Measurements from ENCODE around the gene RPS6KA2.

Gene RPS6KA2

DNA sequence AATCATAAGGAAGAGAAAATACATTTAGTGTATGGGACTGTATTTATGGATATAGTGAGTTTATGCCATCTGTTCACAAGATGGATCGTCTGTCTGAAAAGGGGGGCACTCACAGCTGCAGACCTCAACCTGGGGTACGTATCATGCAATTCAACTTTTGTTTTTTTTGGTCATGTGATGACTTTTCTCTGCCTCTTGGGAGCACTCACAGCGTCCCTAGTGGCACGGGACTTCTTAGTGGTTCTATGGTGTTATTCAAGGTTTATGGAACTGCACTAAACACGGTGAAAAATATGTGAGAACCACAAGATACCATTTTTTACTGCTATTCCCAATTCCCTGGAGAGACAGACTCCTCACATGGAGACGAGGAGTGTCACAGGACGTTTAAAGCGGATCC lies 183.9 kb downstream of the RPS6KA2 start:
- Histone ChIP-seq H3K36me3 (no peaks in the 10 kb centered on the region), H3K4me3 (ENCODE audit: low read depth, low read length) (no peak overlapping the region), H3K27ac (no peak overlapping the region), H3K27me3 (ENCODE audit: insufficient read depth, low read depth, severe bottlenecking) (no peaks in the 10 kb centered on the region), H3K9me3 (ENCODE audit: severe bottlenecking) (no peaks in the 10 kb centered on the region)
- no peak for DNase-seq
- TF ChIP-seq, protein P1, sequence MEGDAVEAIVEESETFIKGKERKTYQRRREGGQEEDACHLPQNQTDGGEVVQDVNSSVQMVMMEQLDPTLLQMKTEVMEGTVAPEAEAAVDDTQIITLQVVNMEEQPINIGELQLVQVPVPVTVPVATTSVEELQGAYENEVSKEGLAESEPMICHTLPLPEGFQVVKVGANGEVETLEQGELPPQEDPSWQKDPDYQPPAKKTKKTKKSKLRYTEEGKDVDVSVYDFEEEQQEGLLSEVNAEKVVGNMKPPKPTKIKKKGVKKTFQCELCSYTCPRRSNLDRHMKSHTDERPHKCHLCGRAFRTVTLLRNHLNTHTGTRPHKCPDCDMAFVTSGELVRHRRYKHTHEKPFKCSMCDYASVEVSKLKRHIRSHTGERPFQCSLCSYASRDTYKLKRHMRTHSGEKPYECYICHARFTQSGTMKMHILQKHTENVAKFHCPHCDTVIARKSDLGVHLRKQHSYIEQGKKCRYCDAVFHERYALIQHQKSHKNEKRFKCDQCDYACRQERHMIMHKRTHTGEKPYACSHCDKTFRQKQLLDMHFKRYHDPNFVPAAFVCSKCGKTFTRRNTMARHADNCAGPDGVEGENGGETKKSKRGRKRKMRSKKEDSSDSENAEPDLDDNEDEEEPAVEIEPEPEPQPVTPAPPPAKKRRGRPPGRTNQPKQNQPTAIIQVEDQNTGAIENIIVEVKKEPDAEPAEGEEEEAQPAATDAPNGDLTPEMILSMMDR (IDR thresholded peaks at IDR 0.05; ENCODE audit: low read depth, low read length): no peak

DNA sequence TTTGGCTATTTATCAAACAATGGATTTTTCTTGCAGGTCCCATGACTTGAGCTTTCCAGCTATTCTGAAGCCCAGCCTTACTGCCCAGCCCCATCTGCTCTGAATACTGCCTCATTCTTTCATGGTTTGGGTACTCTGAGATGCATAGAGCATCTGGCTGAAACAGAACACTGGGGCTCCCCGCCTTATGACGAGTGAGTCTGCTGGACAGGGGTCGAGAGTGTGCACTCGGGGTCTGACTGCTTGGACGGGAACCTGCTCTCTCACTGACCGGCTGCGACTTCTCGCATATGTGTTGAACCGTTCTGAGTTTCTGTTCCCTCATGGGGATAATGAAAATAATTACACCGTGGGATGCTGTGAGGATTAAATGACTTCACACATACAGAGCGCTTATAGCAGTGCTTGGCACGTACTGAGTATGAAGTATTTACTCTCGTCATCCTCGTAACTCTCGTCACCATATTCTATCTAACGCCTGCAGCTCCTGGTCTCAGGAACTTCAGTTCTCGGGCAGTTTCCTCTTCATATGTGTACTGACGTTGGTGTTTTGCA lies 184.8 kb downstream of the RPS6KA2 start:
- no peak for DNase-seq
- TF ChIP-seq, protein P1 (IDR thresholded peaks at IDR 0.05; ENCODE audit: low read depth, low read length): no peak
- no peaks in the 10 kb centered on the region for H3K9me3 ChIP-seq (ENCODE audit: severe bottlenecking)
- H3K36me3 ChIP-seq: no peaks in the 10 kb centered on the region
- no peak overlapping the region for H3K27ac ChIP-seq
- no peaks in the 10 kb centered on the region for H3K27me3 ChIP-seq (ENCODE audit: insufficient read depth, low read depth, severe bottlenecking)
- H3K4me3 ChIP-seq (ENCODE audit: low read depth, low read length): no peak overlapping the region

DNA sequence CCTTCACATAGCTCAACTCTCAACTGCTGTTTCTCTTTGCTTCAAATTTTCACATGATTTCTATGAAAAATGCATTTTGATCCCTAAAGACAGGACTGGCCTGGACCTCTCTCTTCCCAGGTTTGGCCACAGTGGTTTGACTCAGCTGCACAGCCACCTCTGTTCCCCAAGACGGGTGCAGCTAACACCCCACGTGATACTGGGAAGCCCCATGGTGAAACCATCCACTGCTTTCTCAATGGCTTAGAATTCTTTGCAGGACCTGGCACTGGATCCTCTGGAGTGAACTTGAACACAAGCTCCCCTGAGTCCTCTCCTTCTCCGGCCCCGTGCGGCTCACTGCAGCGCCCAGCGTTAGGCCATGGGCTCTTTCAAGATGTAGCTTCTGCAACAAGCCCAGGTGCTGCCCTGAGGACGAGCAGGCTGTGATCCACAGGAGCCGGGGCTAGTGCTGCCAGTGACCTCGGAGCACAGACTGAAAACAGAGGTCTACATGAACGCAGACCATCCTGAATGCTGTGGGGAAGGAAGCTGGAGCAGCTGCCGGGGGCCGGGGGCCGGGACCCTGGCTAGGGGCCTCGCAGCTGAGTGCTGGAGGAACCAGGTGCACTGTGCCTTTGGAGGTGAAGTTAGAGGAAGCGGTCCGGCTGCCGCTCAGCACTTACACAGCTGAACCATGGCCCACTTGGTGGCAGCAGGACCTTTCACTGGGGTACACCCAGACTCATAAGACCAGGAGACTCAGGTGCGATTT lies 185.5 kb downstream of the RPS6KA2 start:
- H3K27ac ChIP-seq: no peak overlapping the region
- no peak for DNase-seq
- no peaks in the 10 kb centered on the region for H3K36me3 ChIP-seq
- no peak overlapping the region for H3K4me3 ChIP-seq (ENCODE audit: low read depth, low read length)
- TF ChIP-seq, protein P1 (IDR thresholded peaks at IDR 0.05; ENCODE audit: low read depth, low read length): no peak
- H3K9me3 ChIP-seq (ENCODE audit: severe bottlenecking): no peaks in the 10 kb centered on the region
- no peaks in the 10 kb centered on the region for H3K27me3 ChIP-seq (ENCODE audit: insufficient read depth, low read depth, severe bottlenecking)

DNA sequence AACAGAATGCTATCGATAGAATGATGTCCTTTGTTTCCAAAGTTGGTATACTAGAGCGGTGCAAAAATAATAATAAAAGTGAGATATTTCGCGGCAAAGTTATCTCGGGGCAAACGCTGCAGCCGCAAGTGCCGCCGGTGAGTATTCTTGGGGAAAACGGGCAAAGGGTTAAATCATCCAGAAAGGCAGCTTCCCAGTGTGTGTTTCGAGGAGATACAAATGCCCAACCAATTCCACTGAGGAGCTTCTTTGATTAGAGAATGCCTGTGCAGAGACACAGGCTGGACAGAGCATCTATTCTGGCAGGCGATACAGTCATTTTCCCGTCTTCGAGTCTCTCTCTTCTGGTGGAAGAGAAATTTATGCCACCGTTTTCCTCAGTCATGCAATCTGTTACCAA lies 186.3 kb downstream of the RPS6KA2 start:
- H3K9me3 ChIP-seq (ENCODE audit: severe bottlenecking): no peaks in the 10 kb centered on the region
- TF ChIP-seq, protein P1 (IDR thresholded peaks at IDR 0.05; ENCODE audit: low read depth, low read length): no peak
- H3K27me3 ChIP-seq (ENCODE audit: insufficient read depth, low read depth, severe bottlenecking): no peaks in the 10 kb centered on the region
- H3K4me3 ChIP-seq (ENCODE audit: low read depth, low read length): no peak overlapping the region
- DNase-seq: no peak
- H3K36me3 ChIP-seq: no peaks in the 10 kb centered on the region
- no peak overlapping the region for H3K27ac ChIP-seq

DNA sequence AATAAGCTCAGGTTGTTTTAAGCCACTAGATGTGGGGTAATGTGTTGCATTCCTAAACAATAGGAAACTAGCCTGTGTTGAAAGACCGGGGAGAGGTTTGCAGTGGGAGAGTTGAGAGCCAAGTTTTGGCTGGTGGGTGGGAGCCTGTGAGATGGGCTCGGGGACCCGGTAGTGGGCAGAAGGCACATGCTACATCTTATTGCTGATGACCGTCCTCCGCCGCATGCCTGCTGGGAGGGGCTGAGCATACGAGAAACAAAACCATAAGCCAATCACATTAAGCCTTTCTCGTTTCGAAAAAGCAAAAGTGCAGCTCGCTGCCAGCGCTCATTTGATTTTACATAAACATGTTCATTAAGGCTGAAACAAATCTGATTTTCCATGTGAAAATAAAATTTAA lies 186.9 kb downstream of the RPS6KA2 start:
- no peaks in the 10 kb centered on the region for H3K27me3 ChIP-seq (ENCODE audit: insufficient read depth, low read depth, severe bottlenecking)
- no peaks in the 10 kb centered on the region for H3K36me3 ChIP-seq
- DNase-seq: no peak
- peak overlapping the region; percentile 2; the same call in 1 of the 2 replicates for H3K27ac ChIP-seq
- TF ChIP-seq, protein P1 (IDR thresholded peaks at IDR 0.05; ENCODE audit: low read depth, low read length): no peak
- no peaks in the 10 kb centered on the region for H3K9me3 ChIP-seq (ENCODE audit: severe bottlenecking)
- H3K4me3 ChIP-seq (ENCODE audit: low read depth, low read length): no peak overlapping the region
